HepG2 (cell line): ENCODE measurements around the gene SYNE1. TPM values are rescaled to one million over a fixed set of nuclear protein-coding genes. Genes with fewer than 3 reads are reported as not detected.

Experiments used
- ATAC-seq: fragments of 200-7000 bp; cut with Tn5 transposase; 3 replicates; pipeline ENCODE4 v1.9.1; 2020; ENCODE audit warnings: mild to moderate bottlenecking, moderate library complexity
- BruUV-seq: library from RNA; stranded (reverse); fragments of 400-500 nt; replicated peaks from 2 replicates; lab custom pipeline; 2021; lab: Mats Ljungman, UMichigan
- CTCF ChIA-PET: fragments of 300-600 bp; formaldehyde crosslinking; extraction: SDS; loops from one replicate; lab custom pipeline; 2021; ENCODE audit warnings: low total read pairs, inconsistent platforms, low intra/inter-chr PET ratio; lab: Yijun Ruan, JAX
- POLR2A ChIA-PET: fragments of 350-600 bp; sonication (Branson Sonifier 250); formaldehyde crosslinking; loops from one replicate; lab custom pipeline; 2020; ENCODE audit warnings: antibody characterized with exemption, inconsistent platforms; lab: Yijun Ruan, JAX
- DNase-seq: peaks from one replicate; pipeline ENCODE4 v3.0.0-alpha.2; 2015; ENCODE audit warnings: low spot score
- FAIRE-seq: peaks from 3 replicates; lab custom pipeline; 2011; peaks lifted over from hg19 to GRCh38; lab: Jason Lieb, UNC
- H2AFZ ChIP-seq: one replicate; pipeline ENCODE4 v1.6.1; 2011; ENCODE audit warnings: low read length, inconsistent platforms
- H3K27ac ChIP-seq: fragments of 300-600 bp; 3 replicates; pipeline ENCODE4 v1.8.0; 2011; ENCODE audit warnings: mixed run types, mild to moderate bottlenecking, mixed read lengths, low read length, inconsistent platforms; ENCODE audit not compliant: insufficient read depth; ENCODE audit errors: extremely low read length
- H3K27me3 ChIP-seq, 2 experiments: fragments of 200-600 bp in 1 of 2; 2 replicates in 1 of 2; 3 replicates in 1 of 2; pipeline versions ENCODE4 v1.6.0 to v1.8.0; 2011; ENCODE audit warnings: low read length in 2 of 2, mild to moderate bottlenecking in 2 of 2, moderate library complexity in 2 of 2, inconsistent platforms in 1 of 2; ENCODE audit not compliant: insufficient read depth in 2 of 2, control insufficient read depth in 1 of 2
- H3K36me3 ChIP-seq, 2 experiments: fragments of 200-600 bp in 1 of 2; replicated peaks in 1 of 2; 2 replicates in 1 of 2; 3 replicates in 1 of 2; pipeline versions ENCODE4 v1.5.1 to v1.8.0; 2011; ENCODE audit warnings: low read length in 2 of 2, inconsistent platforms in 1 of 2; ENCODE audit not compliant: insufficient read depth in 2 of 2, control insufficient read depth in 1 of 2
- H3K4me1 ChIP-seq: 2 replicates; pipeline ENCODE4 v1.5.1; 2012; ENCODE audit warnings: low read length, inconsistent platforms; ENCODE audit not compliant: insufficient read depth
- H3K4me2 ChIP-seq: 2 replicates; pipeline ENCODE4 v1.6.0; 2011; ENCODE audit warnings: low read depth, low read length, inconsistent platforms
- H3K4me3 ChIP-seq, 3 experiments: fragments of 200-600 bp in 1 of 3; sonication (generic), shearing (Covaris generic) in 1 of 3; replicated peaks in 1 of 3; 2 replicates each; pipeline ENCODE4 v1.5.1; 2011 to 2016; ENCODE audit warnings: low read length in 3 of 3, inconsistent platforms in 2 of 3, low read depth in 2 of 3, mild to moderate bottlenecking in 2 of 3, control low read depth in 1 of 3, mixed read lengths in 1 of 3; ENCODE audit not compliant: insufficient read depth in 1 of 3
- H3K79me2 ChIP-seq: one replicate; pipeline ENCODE4 v1.6.1; 2011; ENCODE audit warnings: low read length, inconsistent platforms; ENCODE audit not compliant: insufficient read depth
- H3K9ac ChIP-seq: 2 replicates; pipeline ENCODE4 v1.6.0; 2011; ENCODE audit warnings: mild to moderate bottlenecking, low read depth, low read length, inconsistent platforms; ENCODE audit not compliant: insufficient read depth
- H3K9me3 ChIP-seq: 2 replicates; pipeline ENCODE4 v1.5.1; 2012; ENCODE audit warnings: mild to moderate bottlenecking, low read length
- H4K20me1 ChIP-seq: 2 replicates; pipeline ENCODE4 v1.6.0; 2011; ENCODE audit warnings: inconsistent platforms, mild to moderate bottlenecking, low read length, moderate library complexity; ENCODE audit not compliant: insufficient read depth
- ATF4 ChIP-seq, 2 experiments: fragments of 450-650 bp in 1 of 2; sonication (generic) in 1 of 2; formaldehyde crosslinking; IDR thresholded peaks; 2 replicates each; pipeline versions ENCODE4 v1.5.0 to v1.8.0; 2020 to 2022; ENCODE audit warnings: mild to moderate bottlenecking in 1 of 2, missing genetic modification reagents in 1 of 2
- BRCA1 ChIP-seq: sonication (generic); formaldehyde crosslinking; IDR thresholded peaks from 2 replicates; pipeline ENCODE4 v1.4.0; 2020; ENCODE audit warnings: missing genetic modification reagents
- CREB1 ChIP-seq, 2 experiments: fragments of 450-650 bp in 1 of 2; IDR thresholded peaks; 2 replicates each; pipeline ENCODE4 v1.6.1; 2016 to 2017; ENCODE audit warnings: control low read depth in 1 of 2, mild to moderate bottlenecking in 1 of 2, missing compliant biosample characterization in 1 of 2, missing genetic modification characterization in 1 of 2
- KLF13 ChIP-seq: sonication (generic); formaldehyde crosslinking; IDR thresholded peaks from 2 replicates; pipeline ENCODE4 v1.4.0; 2020; ENCODE audit warnings: mild to moderate bottlenecking, missing genetic modification reagents
- ZNF124 ChIP-seq: sonication (generic); formaldehyde crosslinking; IDR thresholded peaks from 2 replicates; pipeline ENCODE4 v1.4.0; 2020; ENCODE audit warnings: missing genetic modification reagents
- ZNF253 ChIP-seq: sonication (generic); formaldehyde crosslinking; IDR thresholded peaks from 2 replicates; pipeline ENCODE4 v1.8.0; 2022; ENCODE audit warnings: mild to moderate bottlenecking, missing genetic modification reagents, borderline replicate concordance
- ZNF646 ChIP-seq: sonication (generic); formaldehyde crosslinking; IDR thresholded peaks from 2 replicates; pipeline ENCODE4 v1.9.0; 2021; ENCODE audit warnings: mild to moderate bottlenecking, missing genetic modification reagents
- WGBS: methylation state at CpG from one replicate; pipeline ENCODE4 v1.1.6; 2017; ENCODE audit warnings: low lambda C conversion rate; 5-methylcytosine and 5-hydroxymethylcytosine counted together
- in situ Hi-C: cut with HindIII; loops from 2 replicates; pipeline ENCODE4 v1.10.0; 2017; ENCODE audit warnings: low pct_unique_long_range_greater_than_20kb; ENCODE audit not compliant: extremely low pct_ligation_motif_present
- intact Hi-C: fragments of 100-400 bp; cut with micrococcal nuclease; formaldehyde crosslinking; loops from one replicate; pipeline ENCODE4 v1.10.0; 2022; ENCODE audit not compliant: unreplicated experiment
- polyA plus RNA-seq, 8 experiments: library from polyadenylated mRNA; depleted of rRNA in 3 of 8; stranded (reverse) in 7 of 8; unstranded in 1 of 8; fragments of >200 nt; fragmentation: Illumina TruSeq in 4 of 8; extraction: Trizol in 4 of 8; gene quantifications; 2 replicates each; pipeline versions ENCODE4 v1.2.1 to v1.2.3, GENCODE V29; 2011 to 2016; ENCODE audit warnings: low read depth in 4 of 8, missing spikeins in 1 of 8, mixed read lengths in 1 of 8; ENCODE audit not compliant: insufficient read depth in 1 of 8
- total RNA-seq, 5 experiments: library from RNA; depleted of rRNA; stranded (reverse); fragments of >200 nt; fragmentation: Illumina TruSeq; extraction: Trizol; gene quantifications; 2 replicates each; pipeline ENCODE4 v1.2.3, GENCODE V29; 2016; ENCODE audit warnings: low read depth in 1 of 5

SYNE1 gene
- total and polyA plus RNA-seq, 2 of the 13 experiments (the other 11 are each of a cell fraction or from before 2014, with no cell fraction given), result 5.5 to 15.9 TPM

GRCh38 chr6:152458648-152459644 is 178.2 kb downstream of the SYNE1 start:
- TF ChIP-seq CREB1 (IDR thresholded peaks at IDR 0.05) (peak; percentile 19; the same call in 1 of the 2 replicates), CREB1 (CRISPR knock-in tag; IDR thresholded peaks at IDR 0.05) (no peak), BRCA1 (CRISPR knock-in tag) (no peak), ZNF253 (CRISPR knock-in tag) (no peak)
- no peak overlapping the region for H3K9ac ChIP-seq
- H3K79me2 ChIP-seq, result no peaks in the 10 kb centered on the region
- WGBS, result 2% methylated on average over 8 of the region's 8 CpGs
- no peak overlapping the region for H3K4me3 ChIP-seq
- POLR2A ChIA-PET, result no interaction called here
- H3K9me3 ChIP-seq, result no peaks in the 10 kb centered on the region
- no peak for ATAC-seq
- intact Hi-C loops, result no loop called here
- H3K27me3 ChIP-seq, result no peaks in the 10 kb centered on the region
- H4K20me1 ChIP-seq, result no peaks in the 10 kb centered on the region; the same call in 1 of the 2 replicates
- no peak for FAIRE-seq
- CTCF ChIA-PET, result no interaction called here
- no peak for DNase-seq
- no peak overlapping the region for H3K27ac ChIP-seq
- H3K4me2 ChIP-seq, result no peak overlapping the region
- H2AFZ ChIP-seq, result no peak overlapping the region
- BruUV-seq, result no TSS peak
- H3K4me1 ChIP-seq, result peaks cover 10% of the 10 kb centered on the region
- no peaks in the 10 kb centered on the region for H3K36me3 ChIP-seq
- in situ Hi-C loops, result no loop called here

- no peaks in the 10 kb centered on the region for H3K9me3 ChIP-seq
- in situ Hi-C loops (no loop called here), intact Hi-C loops (no loop called here)
- POLR2A ChIA-PET, result no interaction called here
- DNase-seq (peak; percentile 22), FAIRE-seq (no peak), ATAC-seq (peak; percentile 69)
- H3K4me1 ChIP-seq, result peaks cover 10% of the 10 kb centered on the region
- no peaks in the 10 kb centered on the region; the same call in 1 of the 2 replicates for H4K20me1 ChIP-seq
- H3K27ac ChIP-seq, result no peak overlapping the region
- no peaks in the 10 kb centered on the region for H3K27me3 ChIP-seq
- no TSS peak for BruUV-seq
- no peak overlapping the region for H3K4me3 ChIP-seq
- no peaks in the 10 kb centered on the region for H3K79me2 ChIP-seq
- CTCF ChIA-PET, result no interaction called here
- H3K9ac ChIP-seq, result no peak overlapping the region
- no peak overlapping the region for H2AFZ ChIP-seq
- WGBS, result 6% methylated on average over 4 of the region's 4 CpGs
- no peaks in the 10 kb centered on the region for H3K36me3 ChIP-seq
- no peak overlapping the region for H3K4me2 ChIP-seq
- TF ChIP-seq ZNF124 (CRISPR knock-in tag), result no peak
- no peak for TF ChIP-seq KLF13 (CRISPR knock-in tag)
- TF ChIP-seq ATF4 (CRISPR knock-in tag; IDR thresholded peaks at IDR 0.05), result peak in 1 of 2 experiments; percentile 62; a peak in 2 of 4 replicates
- no peak for TF ChIP-seq ZNF646 (CRISPR knock-in tag)
Observed at GRCh38 chr6:152457949-152458624, 179.1 kb downstream of the SYNE1 start.
